ENCODE data around the gene CDC42BPA. TPM values are rescaled to one million over a fixed set of nuclear protein-coding genes. Genes with fewer than 3 reads are reported as not detected.

The CDC42BPA gene
- total RNA-seq, 1 experiment from 2014 or later = 32.0 TPM

DNA sequence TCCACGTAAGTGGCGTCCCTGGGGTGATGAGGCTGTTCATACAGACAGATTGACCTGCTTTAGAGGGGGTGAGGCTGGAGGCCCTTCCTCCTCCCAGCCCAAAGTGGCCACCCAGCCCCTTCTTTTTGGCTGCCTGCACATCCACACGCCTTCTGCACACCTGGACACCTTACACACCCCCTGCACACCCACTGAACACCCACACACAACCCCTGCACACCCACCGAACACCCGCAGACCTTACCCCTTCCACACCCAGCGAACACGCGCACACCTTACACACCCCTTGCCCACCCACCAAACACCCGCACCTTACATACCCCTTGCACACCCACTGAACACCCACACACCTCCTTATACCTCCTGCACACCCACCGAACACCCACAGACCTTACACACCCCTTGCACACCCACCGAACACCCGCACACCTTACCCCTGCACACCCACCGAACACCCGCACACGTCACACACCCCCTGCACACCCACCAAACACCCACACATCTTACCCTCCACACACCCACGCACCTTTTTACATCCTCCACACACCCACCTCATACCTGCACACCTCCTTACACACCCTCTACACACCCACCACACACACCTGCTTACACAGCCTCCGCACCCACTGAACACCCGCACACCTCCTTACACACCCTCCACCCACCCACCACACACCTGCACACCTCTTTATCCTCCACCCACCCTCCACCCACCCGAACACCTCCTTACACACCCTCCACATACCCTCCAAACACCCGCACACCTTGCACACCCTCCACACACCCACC, 340.5 kb downstream of the CDC42BPA start:
- DNase-seq (no peak), ATAC-seq (no peak)
- no peaks in the 10 kb centered on the region for H3K9me3 ChIP-seq (ENCODE audit: low read length)
- no peak overlapping the region for H3K9ac ChIP-seq (ENCODE audit: low read length)
- H3K4me1 ChIP-seq (ENCODE audit: insufficient read depth, low read length) = no peaks in the 10 kb centered on the region
- no peak for TF ChIP-seq EZH2 (IDR thresholded peaks at IDR 0.05; ENCODE audit: low read length, unreplicated experiment)
- TF ChIP-seq, protein P1, sequence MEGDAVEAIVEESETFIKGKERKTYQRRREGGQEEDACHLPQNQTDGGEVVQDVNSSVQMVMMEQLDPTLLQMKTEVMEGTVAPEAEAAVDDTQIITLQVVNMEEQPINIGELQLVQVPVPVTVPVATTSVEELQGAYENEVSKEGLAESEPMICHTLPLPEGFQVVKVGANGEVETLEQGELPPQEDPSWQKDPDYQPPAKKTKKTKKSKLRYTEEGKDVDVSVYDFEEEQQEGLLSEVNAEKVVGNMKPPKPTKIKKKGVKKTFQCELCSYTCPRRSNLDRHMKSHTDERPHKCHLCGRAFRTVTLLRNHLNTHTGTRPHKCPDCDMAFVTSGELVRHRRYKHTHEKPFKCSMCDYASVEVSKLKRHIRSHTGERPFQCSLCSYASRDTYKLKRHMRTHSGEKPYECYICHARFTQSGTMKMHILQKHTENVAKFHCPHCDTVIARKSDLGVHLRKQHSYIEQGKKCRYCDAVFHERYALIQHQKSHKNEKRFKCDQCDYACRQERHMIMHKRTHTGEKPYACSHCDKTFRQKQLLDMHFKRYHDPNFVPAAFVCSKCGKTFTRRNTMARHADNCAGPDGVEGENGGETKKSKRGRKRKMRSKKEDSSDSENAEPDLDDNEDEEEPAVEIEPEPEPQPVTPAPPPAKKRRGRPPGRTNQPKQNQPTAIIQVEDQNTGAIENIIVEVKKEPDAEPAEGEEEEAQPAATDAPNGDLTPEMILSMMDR (conservative IDR thresholded peaks at IDR 0.05; ENCODE audit: low read depth, low read length) = no peak
- no peak for TF ChIP-seq EZH2phosphoT487 (IDR thresholded peaks at IDR 0.05; ENCODE audit: borderline replicate concordance, low read length)
- BruUV-seq (replicated peaks) = no TSS peak
- ChIA-PET CTCF (no interaction called here), POLR2A (ENCODE audit: unreplicated experiment) (no interaction called here)
- no peak overlapping the region for H3K27ac ChIP-seq (ENCODE audit: low read length)
- H3K27me3 ChIP-seq (ENCODE audit: low read length) = no peaks in the 10 kb centered on the region
- H3K9me2 ChIP-seq (replicated peaks; ENCODE audit: low read length) = no peaks in the 10 kb centered on the region
- H3F3A ChIP-seq (ENCODE audit: low read length, unreplicated experiment) = no peaks in the 10 kb centered on the region
- no peak overlapping the region for H3K4me2 ChIP-seq (ENCODE audit: low read length)
- H3K79me2 ChIP-seq (ENCODE audit: low read length) = no peaks in the 10 kb centered on the region
- no peak overlapping the region for H2AFZ ChIP-seq (ENCODE audit: low read length)
- peaks cover 6% of the 10 kb centered on the region; the same call in 1 of the 2 replicates for H3K36me3 ChIP-seq (ENCODE audit: low read depth, low read length)
- no peak overlapping the region for H3K4me3 ChIP-seq (ENCODE audit: low read length)
- intact Hi-C loops (cut with micrococcal nuclease) = no loop called here
- no peaks in the 10 kb centered on the region for H4K20me1 ChIP-seq (ENCODE audit: low read length)

DNA sequence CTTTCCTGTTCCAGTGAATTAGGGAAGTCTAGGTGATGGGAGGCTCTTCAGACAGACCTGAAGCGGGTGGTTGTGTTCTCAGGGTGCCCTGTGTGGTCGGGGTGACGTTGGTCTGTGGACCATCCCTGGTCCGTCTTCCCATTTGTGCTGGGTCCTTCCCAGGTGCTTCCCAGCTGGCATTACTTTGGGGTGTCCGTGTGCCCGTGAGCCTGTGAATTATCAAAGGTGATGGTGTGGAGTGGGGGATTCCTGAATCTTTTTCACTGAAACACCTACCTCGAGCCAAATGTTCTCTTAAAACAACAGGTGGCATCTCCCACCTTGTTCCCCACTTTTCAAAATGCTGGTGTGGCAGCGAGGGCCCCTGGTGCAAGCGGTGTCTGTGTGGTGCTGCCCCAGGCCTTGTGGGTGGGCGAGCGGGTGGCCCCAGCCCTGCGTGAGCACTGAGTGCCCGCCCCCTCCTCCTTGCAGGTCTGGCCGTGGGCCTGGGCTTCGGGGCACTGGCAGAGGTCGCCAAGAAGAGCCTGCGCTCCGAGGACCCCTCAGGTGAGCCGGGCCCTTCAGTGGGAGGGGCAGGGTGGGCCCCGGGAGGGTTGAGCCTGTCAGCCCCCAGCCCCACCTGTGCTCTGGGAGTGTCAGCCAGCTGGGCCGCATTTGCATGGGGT, 341.2 kb downstream of the CDC42BPA start:
- DNase-seq = no peak
- ATAC-seq = no peak
- no peak overlapping the region for H3K27ac ChIP-seq (ENCODE audit: low read length)
- H3K4me3 ChIP-seq (ENCODE audit: low read length) = no peak overlapping the region
- H3K9me3 ChIP-seq (ENCODE audit: low read length) = no peaks in the 10 kb centered on the region
- TF ChIP-seq EZH2phosphoT487 (IDR thresholded peaks at IDR 0.05; ENCODE audit: borderline replicate concordance, low read length) = no peak
- TF ChIP-seq, protein P1 (conservative IDR thresholded peaks at IDR 0.05; ENCODE audit: low read depth, low read length) = no peak
- no peak for TF ChIP-seq EZH2 (IDR thresholded peaks at IDR 0.05; ENCODE audit: low read length, unreplicated experiment)
- H3F3A ChIP-seq (ENCODE audit: low read length, unreplicated experiment) = no peaks in the 10 kb centered on the region
- no peak overlapping the region for H3K9ac ChIP-seq (ENCODE audit: low read length)
- no TSS peak for BruUV-seq (replicated peaks)
- ChIA-PET CTCF (no interaction called here), POLR2A (ENCODE audit: unreplicated experiment) (no interaction called here)
- H3K4me1 ChIP-seq (ENCODE audit: insufficient read depth, low read length) = no peaks in the 10 kb centered on the region
- H3K79me2 ChIP-seq (ENCODE audit: low read length) = no peaks in the 10 kb centered on the region
- H3K4me2 ChIP-seq (ENCODE audit: low read length) = no peak overlapping the region
- intact Hi-C loops (cut with micrococcal nuclease) = no loop called here
- peaks cover 3% of the 10 kb centered on the region; the same call in 1 of the 2 replicates for H3K36me3 ChIP-seq (ENCODE audit: low read depth, low read length)
- H2AFZ ChIP-seq (ENCODE audit: low read length) = no peak overlapping the region
- H3K9me2 ChIP-seq (replicated peaks; ENCODE audit: low read length) = no peaks in the 10 kb centered on the region
- H3K27me3 ChIP-seq (ENCODE audit: low read length) = no peaks in the 10 kb centered on the region
- no peaks in the 10 kb centered on the region for H4K20me1 ChIP-seq (ENCODE audit: low read length)
